A549 treated with Hydrocortisone at 1 μM for 4 hours (cell line): ENCODE data around the gene AADACL3. TPM values are rescaled to one million over a fixed set of nuclear protein-coding genes. Genes with fewer than 3 reads are reported as not detected.

Source experiments
- total RNA-seq: library from RNA; stranded (reverse); fragments of 200-300 nt; extraction: Qiagen RNA extraction; gene quantifications from 5 replicates; pipeline ENCODE4 v1.2.3, GENCODE V29; 2022

Gene AADACL3
- total RNA-seq: not detected in 5 replicates

GRCh38 chr1:12715896-12716437, at the start of gene AADACL3:
TSS of gene AADACL3 (plus strand) at chr1:12716110. CDS start at chr1:12716177, 67 bp downstream.

GRCh38 chr1:12745992-12746323, 30.0 kb downstream of the AADACL3 start, which contains the start of gene CFAP107:
TSS of gene CFAP107 (plus strand) at chr1:12746200. CDS start at chr1:12746431, 231 bp downstream.

GRCh38 chr1:12773438-12773837, 57.5 kb downstream of the AADACL3 start, which contains the start of gene PRAMEF12:
TSS of gene PRAMEF12 (plus strand) at chr1:12773738. CDS start at chr1:12774868, 1,130 bp downstream.

Other genes starting within 250 kb of the AADACL3 start
- 40.2 to 49.5 TPM (median 47.2 TPM) in 5 replicates for gene DHRS3, start 97.9 kb upstream of the AADACL3 start, total RNA-seq
- not detected in 5 replicates for gene AADACL4, start 72.0 kb upstream of the AADACL3 start, total RNA-seq
- gene CFAP107, start 30.1 kb downstream of the AADACL3 start, total RNA-seq: not detected in 5 replicates
- not detected in 5 replicates for gene PRAMEF12, start 57.6 kb downstream of the AADACL3 start, total RNA-seq
- gene PRAMEF1, start 75.3 kb downstream of the AADACL3 start, total RNA-seq: 0.08 TPM in 2 of 5 replicates, not detected in the others
- not detected in 5 replicates for gene PRAMEF11, start 115.3 kb downstream of the AADACL3 start, total RNA-seq
- not detected in 5 replicates for gene HNRNPCL1, start 132.6 kb downstream of the AADACL3 start, total RNA-seq
- 0.08 to 0.13 TPM (median 0.08 TPM) in 4 of 5 replicates, not detected in the other for gene PRAMEF2, start 141.0 kb downstream of the AADACL3 start, total RNA-seq
- gene PRAMEF4, start 170.1 kb downstream of the AADACL3 start, total RNA-seq: not detected in 5 replicates
- gene PRAMEF10, start 182.2 kb downstream of the AADACL3 start, total RNA-seq: not detected in 5 replicates
- not detected in 5 replicates for gene PRAMEF7, start 200.5 kb downstream of the AADACL3 start, total RNA-seq
- gene PRAMEF6, start 231.5 kb downstream of the AADACL3 start, total RNA-seq: not detected in 5 replicates